ENCODE measurements around the gene PLEKHA6.

DNA sequence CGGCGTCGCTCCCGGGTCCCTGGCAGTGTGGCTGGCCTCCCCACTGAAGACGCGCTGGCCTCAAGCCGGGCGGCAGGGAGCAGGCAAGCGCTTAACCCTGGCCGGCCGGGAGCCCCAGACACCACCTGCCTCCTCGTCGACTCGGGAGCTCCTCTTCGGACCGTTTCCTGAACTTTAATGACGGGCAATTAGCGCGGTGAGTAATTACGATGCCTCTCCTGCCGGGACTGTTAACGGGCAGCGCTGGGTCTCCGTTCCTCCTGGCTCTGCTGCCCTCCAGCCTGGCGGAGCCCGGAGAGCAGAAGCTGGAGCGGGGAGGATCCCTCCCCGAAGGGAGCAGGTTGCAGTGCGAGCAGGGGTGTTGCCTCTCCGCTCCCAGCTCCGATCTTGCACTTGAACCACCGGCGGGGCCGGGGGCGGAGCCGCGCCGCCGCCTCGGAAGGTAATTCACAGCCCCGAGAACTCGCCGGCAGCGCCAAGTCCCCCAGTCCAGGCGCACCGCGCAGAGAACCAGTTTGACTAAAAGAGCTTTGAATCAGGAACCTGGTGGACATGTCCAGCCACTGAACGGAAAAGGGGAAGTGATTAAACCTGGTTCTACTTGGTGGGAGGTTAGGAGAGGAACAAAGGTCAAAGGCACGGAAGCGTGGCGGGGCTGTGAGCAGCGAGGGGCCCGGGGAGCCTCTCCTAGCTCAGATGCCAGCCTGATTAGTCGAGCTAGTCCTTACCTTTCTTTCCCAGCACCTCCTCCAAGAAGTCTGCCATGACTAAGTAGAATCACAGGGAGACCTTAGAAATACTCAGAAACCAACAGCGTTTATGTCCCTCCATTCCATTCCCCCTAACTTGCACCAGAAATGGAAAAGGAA, 18.3 kb upstream of the PLEKHA6 start:
- TF ChIP-seq POLR2A (IDR thresholded peaks at IDR 0.05; ENCODE audit: low read depth, low read length), result no peak
- TF ChIP-seq POLR2AphosphoS5 (IDR thresholded peaks at IDR 0.05; ENCODE audit: low read depth, low read length), result no peak
- TF ChIP-seq SPI1 (IDR thresholded peaks at IDR 0.05; ENCODE audit: low read depth, low read length), result peak; percentile 94
- TF ChIP-seq TAF1 (IDR thresholded peaks at IDR 0.05; ENCODE audit: low read depth, low read length), result no peak
- peak; percentile 74 for TF ChIP-seq PAX5 (IDR thresholded peaks at IDR 0.05; ENCODE audit: insufficient read depth, low read length, severe bottlenecking)

All from GM12891 (cell line).